GM04504 (cell line): ENCODE data around the gene CCSAP.
"Not testable (repeated sequence)": the region's sequence is repeated elsewhere in the genome, so short reads cannot be mapped to it uniquely, and the experiment has no call there.

ENCODE experiments used
- DNase-seq: peaks from one replicate; pipeline ENCODE4 v3.0.0-alpha.2; 2012; ENCODE audit warnings: low read depth

Gene CCSAP

DNA sequence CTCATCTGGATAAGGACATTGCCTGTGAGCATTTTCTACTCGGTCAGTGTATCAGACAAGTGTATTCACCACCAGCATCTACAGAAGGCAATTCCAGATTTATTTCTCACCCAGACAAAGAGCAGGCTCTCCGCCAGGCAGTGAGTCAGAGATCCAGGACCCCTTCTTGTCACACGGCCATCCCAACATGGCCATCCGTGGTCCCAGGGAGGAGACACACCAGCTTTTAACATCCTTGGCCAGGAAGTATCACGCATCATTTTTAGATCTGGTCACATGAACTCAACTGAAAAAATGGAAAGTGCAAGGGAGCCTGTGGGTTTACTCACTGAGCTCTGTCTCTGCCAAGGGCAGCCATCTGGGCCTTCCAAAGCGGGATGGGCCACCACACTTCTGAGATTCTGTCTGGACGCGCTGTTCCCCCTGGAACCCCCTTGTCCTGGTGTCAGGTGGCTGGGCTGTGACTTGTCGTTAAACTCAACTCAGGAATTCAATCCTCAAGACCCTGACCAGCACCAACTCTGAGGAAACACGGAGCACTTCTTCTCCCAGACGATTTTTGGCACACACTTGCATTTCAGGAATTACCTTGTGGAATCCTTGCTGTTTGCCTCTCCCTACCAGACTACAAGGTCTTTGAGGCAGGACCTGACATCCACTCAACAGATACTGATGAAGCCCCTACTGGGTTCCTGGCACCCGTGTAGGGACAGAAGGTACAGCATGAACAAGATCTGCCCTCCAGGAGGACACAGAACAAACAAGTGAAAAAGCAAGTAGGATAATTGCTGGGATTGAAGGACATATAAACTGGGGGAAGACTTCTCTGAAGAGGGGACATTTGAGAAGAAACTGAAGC lies 21.6 kb upstream of the CCSAP start:
- no peak for DNase-seq

DNA sequence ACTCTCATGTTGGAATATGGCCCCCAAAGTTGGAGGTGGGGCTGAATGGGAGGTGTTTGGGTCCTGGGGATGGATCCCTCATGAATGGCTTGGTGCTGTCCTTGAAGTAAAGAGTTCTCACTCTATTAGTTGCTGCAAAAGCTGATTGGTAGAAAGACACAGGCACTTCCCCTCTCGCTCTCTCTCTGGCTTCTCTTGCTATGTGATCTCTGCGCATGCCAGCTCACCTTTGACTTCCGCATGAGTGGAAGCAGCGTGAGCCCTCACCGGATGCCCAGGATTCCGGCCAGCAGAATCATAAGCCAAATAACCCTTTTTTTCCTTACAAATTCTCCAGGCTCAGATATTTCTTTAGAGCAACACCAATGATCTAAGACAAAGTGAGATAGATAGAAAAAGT lies 20.9 kb upstream of the CCSAP start:
- no peak for DNase-seq

DNA sequence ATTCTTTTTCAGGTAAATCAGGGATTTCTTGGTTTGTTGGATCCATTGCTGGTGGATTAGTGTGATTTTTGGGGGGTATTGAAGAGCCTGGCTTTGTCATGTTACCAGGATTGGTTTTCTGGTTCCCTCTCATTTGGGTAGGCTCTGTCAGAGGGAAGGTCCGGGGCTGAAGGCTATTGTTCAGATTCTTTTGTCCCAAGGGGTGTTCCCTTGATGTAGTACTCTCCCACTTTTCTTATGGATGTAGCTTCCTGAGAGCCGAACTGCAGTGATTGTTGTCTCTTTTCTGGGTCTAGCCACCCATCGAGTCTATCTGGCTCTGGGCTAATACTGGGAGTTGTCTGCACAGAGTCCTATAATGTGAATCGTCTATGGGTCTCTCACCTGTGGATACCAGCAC lies 17.6 kb upstream of the CCSAP start:
- DNase-seq, result no peak

DNA sequence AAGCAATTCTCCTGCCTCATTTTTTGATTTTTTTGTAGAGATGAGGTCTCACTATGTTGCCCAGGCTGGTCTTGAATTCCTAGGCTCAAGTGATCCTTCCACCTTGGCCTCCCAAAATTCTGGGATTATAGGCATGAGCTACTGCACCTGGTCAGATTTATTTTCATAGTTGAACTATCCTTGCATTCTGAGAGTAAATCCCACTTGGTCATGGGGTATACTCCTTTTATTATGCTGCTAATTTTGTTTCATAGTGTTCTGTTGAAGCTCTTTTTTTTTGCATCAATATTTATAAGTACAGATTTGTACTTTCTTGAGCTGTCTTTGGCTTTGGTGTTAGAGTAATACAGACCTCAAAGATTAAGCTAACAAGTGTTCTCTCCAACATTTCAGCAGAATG lies 12.8 kb upstream of the CCSAP start:
- no peak for DNase-seq

DNA sequence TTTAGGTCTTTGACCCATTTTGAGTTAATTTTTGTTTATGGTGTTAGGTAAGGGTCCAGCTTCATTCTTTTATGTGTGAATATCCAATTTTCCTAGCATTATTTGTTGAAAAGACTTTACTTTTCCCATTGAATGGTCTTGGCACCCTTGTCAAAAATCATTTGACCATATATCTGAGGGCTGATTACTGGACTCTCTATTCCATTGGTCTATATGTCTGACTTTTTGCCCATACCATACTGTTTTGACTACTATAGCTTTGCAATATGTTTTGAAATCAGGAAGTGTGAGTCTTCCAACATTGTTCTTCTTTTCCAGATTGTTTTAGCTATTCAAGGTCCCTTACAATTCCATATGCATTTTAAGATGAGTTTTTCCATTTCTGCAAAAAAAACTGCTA lies 11.4 kb upstream of the CCSAP start:
- DNase-seq, result no peak

DNA sequence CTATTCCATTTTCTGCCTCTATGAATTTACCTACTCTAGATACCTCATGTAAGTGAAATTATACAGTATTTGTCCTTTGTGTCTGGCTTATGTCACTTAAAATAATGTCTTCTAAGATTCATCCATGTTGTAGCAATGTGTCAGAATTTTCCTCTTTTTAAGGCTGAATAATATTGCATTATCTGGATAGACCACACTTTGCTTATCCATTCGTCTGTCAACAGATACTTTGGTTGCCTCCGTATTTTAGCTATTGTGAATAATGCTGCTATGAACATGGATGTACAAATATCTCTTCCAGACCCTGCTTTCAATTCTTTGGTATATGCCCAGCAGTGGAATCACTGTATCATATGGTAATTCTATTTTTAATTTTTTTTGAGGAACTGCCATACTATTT lies 10.1 kb upstream of the CCSAP start:
- DNase-seq, result no peak

DNA sequence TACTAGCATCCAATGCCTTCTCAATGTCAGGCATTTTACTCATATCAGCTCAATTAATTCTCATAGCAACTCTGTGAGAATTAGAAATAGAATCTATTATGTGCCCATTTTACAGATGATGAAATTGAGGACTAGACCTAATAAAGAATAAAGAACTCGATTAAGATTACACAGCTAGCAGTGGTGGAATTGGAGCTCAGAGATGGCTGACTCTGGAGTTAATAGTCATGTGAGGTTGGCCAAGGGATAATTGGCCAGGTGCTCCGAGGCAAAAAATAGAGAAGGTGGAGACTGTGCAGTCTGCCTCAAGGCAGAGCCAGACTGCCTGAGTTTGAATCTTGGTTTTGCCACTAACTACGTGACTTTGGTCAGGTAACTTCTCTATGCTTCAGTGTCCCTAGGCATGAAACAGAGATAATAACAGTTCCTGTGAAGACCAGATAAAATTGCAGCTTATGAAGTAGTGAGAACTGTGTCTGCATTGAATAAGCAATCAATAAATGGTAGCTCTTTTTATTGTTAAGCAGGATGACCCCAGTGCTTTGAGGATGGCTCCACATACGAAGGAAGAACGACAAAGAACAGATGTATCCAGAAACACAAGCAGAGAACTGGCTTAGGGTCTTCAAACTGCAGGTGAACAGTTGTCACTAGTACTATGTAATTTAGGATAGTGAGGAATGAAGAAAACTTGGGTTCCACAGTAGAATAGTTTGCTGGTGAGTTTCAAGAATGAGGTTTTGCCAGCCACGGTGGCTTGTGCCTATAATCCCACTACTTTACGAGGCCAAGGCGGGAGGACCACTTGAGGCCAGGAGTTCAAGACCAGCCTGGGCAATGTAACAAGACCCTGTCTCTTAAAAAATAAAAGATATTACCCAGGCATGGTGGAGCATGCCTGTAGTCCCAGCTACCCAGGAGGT lies 6.9 kb upstream of the CCSAP start:
- no peak for DNase-seq

DNA sequence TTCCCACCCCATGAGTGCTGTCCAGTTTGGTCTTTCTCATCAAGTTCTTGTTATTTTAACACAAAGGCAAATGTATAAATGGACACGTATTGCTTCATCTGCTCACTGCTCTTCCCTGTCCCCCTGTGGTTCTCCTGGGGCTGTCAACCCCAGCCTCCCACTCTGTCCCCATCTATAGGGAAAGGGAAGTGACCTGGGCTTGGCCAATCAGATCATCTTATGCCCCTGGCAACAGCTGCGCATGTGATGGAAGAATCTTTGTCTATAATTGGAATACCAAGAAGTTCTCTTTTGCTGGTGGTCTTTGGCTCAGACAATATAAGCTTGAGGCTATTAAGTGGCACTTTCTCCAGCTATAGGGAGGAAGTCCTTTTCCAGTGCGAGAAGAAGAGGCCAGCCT lies 4.7 kb upstream of the CCSAP start:
- no peak for DNase-seq

DNA sequence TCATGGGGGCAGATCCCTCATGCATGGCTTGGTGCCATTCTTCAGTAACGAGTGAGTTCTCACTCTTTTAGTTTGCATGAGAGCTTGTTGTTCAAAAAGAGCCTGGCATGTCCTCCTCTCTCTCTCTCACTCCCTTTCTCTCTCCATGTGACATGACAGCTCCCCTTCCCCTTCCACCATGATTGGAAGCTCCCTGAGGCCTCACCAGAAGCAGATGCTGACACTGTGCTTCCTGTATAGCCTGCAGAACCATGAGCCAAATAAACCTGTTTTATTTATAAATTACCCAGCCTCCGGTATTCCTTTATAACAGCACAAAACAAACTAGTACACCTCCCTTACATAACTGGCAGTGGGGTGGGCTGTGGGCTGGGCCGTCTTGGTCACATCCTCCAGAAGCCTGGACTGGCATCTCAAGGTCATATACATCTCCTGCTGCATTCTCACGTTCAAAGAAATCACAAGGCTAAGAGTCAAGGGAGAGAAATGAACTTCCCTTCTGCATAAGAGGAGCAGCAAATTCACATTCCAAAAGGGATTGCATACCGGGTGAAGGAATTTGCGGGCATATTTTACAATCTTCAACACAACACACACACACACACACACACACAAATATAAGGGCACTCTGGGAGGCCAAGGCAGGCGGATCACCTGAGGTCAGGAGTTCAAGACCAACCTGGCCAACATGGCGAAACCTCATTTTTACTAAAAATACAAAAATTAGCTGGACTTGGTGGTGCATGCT lies 2.3 kb upstream of the CCSAP start:
- no peak for DNase-seq

DNA sequence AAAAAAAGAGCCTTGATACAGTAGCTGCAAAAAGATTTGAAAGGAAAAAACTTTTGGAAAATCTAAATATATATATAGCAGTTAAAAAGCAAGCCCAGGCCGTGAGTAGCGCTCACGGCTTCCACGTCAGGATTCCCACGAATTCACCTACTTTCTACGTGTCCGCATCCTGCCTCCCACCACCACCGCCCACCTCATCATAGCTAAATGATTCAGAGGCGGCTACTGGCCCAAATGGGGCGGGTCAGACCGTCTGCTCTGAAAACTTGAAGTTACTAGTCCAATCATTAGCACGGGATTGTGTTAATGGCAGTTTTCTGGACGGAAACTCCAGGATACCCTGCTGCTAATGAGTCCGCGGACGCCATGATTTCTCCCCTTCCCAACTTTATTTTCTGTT lies 1.3 kb upstream of the CCSAP start:
- no peak for DNase-seq

DNA sequence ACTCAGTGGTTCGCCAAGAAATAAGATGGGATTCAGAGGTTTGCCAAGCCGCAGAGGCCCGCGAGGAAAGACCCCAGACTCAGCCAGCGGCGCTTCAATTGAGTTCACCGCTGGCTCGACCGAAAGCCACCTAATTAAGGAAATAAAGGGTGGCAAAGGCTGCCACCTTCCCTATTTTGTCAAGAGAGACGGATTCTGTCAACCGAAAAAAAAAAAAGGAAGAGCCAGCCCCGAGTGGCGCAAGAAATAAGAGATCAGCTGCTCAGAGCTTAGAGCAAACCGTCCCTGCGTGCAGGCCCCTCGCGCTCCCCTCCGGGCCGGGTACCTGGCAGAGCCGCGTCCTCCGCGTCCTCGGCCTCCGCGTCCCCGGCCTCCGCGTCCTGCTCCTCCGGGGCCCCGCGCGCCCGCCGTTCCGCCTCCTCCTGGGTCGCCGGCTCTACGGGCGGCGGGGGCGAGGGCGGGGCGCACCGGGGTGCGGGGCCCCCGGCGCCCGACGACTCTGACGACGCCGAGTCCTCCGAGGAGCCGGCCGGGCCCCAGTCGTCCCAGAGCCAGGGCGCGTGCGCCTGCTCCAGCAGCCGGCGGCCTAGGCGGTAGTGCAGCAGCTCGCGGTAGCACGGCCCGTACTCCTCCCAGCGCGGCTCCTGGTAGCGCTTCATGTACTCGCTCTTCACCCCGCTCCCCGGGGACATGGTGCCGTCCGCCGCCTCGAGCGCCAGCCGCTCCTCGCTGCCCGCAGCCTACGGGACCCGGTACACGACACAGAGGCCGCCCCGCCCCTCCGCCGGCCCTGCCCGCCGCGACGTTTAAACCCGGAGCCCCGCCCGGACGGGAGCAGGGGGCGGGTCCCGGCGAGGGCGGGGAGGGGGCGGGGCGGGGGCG lies 832 bp downstream of the CCSAP start:
- DNase-seq, result peak; percentile 42

DNA sequence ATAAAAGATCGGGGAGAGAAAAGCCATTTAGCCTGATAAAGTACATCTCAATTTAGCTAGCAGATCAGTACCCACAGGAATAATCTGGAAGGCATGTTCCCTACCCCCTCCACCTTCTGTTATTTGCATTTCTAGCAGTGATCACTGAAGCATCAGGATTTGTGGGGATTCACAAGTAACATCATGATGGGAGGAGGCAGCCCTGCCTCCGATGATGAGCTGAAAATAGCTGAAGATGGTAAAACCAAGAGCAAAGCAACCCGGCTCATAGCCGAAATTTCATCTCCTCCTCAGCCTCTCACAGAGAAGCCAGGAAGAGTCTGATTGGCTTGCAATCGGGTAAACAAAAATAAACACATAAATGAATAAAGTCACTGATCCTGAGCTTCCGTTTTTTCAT lies 2.4 kb downstream of the CCSAP start:
- no peak for DNase-seq

DNA sequence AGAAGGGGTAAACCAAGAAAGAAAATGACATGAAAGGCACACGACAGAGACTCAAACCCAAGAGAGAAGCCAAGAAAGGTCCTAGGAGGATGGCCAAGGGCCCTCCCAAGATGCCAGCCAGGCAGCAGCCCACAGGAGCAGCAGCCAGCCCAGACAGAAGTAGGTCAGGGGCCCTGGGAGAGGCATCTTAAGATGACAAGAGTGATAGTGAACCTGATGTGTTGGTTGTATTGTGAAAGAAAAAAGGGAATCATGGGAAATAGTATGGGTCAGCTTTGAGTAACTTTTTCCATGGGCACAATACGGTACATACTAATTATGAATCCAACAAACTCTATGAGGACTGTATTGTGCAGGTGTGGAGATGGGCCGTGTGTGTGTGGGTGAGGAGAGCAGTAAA lies 3.3 kb downstream of the CCSAP start:
- DNase-seq, result no peak

DNA sequence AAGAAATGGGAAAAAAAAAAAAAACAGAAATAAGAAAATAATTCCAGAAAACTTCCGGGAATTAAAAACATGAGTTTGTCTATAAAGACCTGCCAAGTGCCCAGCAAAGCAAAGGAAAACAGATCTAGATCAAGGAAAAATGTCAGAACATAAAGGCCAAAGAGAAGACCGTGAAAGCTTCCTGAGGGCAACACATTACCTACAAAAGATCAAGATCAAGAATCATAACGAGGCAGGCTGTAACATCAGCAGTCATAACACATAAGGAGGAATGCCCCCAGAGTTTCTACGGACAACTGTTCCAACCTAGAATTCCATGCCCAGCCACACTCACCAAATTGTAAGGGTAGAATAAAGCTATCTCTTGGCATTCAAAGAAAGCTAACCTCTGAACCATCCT lies 3.8 kb downstream of the CCSAP start:
- no peak for DNase-seq

DNA sequence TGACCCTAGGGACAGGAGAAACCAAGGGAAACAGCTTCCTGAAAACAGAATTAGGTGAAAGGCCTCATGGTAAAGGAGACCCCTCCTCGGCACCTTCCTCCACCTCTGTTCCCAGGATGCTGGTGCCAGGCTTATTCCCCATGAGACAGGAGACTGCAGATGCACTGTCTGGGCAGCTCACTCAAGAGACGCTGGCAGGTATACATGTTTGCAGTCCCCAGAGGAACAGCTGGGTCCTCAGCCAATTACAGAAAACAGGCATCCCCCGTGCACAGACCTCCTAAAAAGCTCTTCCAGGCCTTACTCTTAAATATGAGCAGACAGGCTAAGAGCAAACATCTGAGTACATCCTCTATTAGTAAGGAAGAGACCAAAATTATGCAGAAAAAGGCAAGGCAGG lies 6.5 kb downstream of the CCSAP start:
- DNase-seq, result no peak

DNA sequence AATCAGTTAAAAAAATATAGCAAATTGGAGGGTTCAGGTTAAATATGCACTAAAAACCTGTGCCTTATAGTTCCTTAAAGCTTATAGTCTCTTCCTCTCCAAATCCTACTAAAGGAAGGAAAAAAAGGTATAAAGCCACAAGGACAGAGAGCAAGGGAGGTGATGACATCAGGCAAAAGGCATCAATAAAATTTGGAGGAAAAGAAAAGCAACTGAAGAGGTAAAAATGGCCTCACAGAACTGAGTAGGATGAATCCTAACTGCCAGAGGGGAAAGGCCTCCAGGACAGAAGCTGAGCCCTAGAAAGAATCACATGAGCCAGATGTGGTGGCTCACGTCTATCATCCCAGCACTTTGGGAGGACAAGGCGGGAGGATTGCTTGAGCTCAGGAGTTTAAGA lies 8.1 kb downstream of the CCSAP start:
- DNase-seq, result no peak

DNA sequence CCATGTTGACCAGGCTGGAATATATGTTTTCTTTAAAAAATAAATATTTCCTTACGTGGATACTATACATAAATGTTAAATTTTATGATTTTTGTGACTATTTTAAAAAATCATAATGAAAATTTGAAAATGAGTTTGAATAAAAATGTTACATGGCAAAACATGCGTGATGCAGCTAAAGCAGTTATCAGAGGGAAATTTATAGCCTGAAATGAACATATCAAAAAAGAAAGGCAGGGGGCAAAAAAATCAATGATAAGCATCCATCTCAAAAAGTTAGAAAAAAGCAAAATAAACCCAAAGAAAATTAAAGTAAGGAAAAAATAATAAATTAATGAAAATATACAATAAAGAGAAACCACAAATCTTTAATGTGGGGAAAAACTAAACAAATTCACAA lies 8.6 kb downstream of the CCSAP start:
- DNase-seq, result no peak

DNA sequence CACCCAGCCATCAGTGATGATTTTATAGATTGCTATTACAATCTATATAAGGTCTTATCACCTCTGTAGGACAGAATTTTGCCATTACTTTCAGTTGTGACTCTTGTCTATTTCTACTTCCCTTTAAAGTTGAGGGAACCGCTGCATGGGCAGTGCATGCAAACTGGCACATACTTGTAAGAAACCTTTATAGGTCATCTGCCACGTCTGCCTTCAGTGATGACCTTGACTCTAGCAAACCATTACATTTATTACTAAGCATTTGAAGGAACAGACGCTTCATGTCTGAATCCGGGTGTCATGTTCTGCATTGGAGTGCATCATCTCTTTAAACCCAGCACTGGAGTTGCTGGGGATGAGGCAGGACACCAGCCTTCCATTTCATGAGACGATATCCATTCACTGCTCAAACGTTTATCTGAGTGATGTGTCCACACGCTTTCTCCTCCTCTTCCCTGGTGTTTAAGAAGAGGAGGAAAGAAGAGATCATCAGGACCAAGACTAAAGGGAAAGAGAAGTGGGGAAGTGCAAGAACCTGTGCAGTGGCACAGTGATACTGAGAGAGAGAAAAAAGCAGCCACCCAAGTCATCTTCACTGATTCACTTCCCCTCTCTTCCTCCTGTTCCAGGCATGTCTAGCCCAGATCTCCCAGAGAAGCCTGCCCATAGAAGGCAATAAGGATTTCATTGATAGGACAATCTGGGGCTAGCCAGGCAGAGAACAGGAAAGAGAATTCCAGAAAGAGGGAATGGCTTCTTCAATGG lies 14.1 kb downstream of the CCSAP start:
- no peak for DNase-seq

DNA sequence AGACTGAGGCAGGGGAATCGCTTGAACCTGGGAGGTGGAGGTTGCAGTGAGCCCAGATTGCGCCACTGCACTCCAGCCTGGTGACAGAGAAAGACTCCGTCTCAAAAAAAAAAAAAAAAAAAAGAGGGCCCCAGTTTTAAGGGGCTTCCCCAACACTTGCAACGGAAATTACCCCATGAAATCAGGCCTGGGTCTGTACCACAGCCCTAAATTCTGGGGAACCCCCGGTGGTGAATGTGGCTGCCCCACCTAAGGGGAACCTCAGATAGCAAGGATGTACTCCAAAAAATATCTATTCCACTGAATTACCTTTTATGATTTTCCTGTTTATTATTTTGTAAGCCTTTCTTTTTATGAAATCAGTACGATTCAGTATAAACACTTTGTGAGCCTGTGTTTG lies 15.1 kb downstream of the CCSAP start:
- DNase-seq, result not testable (repeated sequence)

DNA sequence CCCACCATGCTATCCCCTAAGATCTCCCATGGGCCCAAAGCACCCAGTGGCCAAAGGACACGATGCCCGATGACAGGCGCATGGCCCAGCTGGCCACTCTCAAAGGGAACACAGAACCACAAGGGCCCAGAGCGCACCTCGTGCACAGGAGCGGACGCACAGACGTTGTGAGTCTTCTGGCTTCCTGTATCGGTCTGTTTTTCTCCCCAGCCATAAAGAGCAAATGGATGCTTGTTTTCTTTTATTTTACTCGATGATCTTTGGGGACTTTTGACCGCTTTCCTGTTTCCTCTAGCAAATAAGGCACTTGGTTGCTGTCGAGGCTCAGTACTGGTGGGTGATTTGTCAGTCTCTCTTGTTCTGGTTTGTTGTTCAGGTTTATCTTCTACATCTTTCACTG lies 16.2 kb downstream of the CCSAP start:
- no peak for DNase-seq
